Fibroblast of mammary gland (primary cell): Measurements from ENCODE around the gene NR2F6.
"Not testable (repeated sequence)": the region's sequence is repeated elsewhere in the genome, so short reads cannot be mapped to it uniquely, and the experiment has no call there.

ENCODE experiments used
- DNase-seq: peaks from one replicate; pipeline ENCODE4 v3.0.0-alpha.2; 2010; ENCODE audit warnings: low read depth
- H3K4me3 ChIP-seq: 2 replicates; pipeline ENCODE4 v1.5.1; 2011; ENCODE audit warnings: low read depth, mild to moderate bottlenecking, low read length, moderate library complexity; ENCODE audit not compliant: control insufficient read depth
- CTCF ChIP-seq: conservative IDR thresholded peaks from 2 replicates; pipeline ENCODE4 v1.5.1; 2011; ENCODE audit warnings: low read depth, low read length, inconsistent platforms; ENCODE audit not compliant: control insufficient read depth, insufficient read depth

NR2F6 gene

DNA sequence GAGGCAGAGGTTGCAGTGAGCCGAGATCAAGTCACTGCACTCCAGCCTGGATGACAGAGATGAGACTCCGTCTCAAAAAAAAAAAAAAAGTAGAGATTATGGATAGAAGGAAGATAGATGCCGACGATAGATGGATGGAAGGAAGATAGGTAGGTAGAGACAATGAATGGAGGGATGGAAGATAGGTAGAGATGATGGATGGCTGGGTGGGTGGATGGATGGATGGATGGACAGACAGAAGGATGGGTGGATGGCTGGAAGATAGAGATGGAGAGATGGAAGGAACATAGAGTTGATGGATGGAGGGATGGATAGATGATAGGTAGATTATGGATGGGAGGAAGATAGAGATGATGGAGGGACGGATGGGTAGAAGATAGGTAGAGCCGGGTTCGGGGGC, 49.1 kb downstream of the NR2F6 start:
- no peak for TF ChIP-seq CTCF
- H3K4me3 ChIP-seq, result no peak overlapping the region
- DNase-seq, result no peak

DNA sequence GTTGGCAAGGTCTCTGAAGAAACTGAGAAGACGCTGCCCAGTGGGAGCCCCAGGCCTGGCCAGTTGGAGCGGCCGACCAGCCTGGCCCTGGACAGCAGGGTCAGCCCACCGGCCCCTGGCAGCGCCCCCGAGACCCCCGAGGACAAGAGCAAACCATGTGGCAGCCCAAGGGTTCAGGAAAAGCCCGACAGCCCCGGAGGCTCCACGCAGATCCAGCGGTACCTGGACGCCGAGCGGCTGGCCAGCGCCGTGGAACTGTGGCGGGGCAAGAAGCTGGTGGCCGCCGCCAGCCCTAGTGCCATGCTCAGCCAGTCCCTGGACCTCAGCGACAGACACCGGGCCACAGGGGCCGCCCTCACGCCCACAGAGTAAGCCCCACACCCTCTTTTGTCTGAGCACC, 50.6 kb downstream of the NR2F6 start:
- TF ChIP-seq CTCF, result no peak
- no peak overlapping the region for H3K4me3 ChIP-seq
- no peak for DNase-seq

GRCh38 chr19:17194608-17195007, 51.1 kb downstream of the NR2F6 start:
- no peak for DNase-seq
- no peak for TF ChIP-seq CTCF
- H3K4me3 ChIP-seq, result no peak overlapping the region

DNA sequence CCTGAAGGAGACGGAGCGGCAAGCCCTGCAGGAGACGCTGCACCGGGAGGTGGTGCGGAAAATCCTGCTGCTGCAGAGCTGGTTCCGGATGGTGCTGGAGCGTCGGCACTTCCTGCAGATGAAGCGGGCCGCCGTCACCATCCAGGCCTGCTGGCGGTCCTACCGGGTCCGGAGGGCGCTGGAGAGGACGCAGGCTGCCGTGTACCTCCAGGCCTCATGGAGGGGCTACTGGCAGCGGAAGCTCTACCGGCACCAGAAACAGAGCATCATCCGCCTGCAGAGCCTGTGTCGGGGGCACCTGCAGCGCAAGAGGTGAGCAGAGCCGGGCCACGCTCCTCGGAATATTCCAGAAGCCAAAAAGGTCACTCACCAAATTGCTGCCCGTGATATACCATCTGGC, 53.0 kb downstream of the NR2F6 start:
- no peak overlapping the region for H3K4me3 ChIP-seq
- TF ChIP-seq CTCF, result no peak
- no peak for DNase-seq

- H3K4me3 ChIP-seq, DNase-seq: not testable (repeated sequence)
Measured at GRCh38 chr19:17191736-17192135, 54.0 kb downstream of the NR2F6 start.

GRCh38 chr19:17185590-17185989, 60.1 kb downstream of the NR2F6 start:
- H3K4me3 ChIP-seq, result no peak overlapping the region
- no peak for TF ChIP-seq CTCF
- no peak for DNase-seq

DNA sequence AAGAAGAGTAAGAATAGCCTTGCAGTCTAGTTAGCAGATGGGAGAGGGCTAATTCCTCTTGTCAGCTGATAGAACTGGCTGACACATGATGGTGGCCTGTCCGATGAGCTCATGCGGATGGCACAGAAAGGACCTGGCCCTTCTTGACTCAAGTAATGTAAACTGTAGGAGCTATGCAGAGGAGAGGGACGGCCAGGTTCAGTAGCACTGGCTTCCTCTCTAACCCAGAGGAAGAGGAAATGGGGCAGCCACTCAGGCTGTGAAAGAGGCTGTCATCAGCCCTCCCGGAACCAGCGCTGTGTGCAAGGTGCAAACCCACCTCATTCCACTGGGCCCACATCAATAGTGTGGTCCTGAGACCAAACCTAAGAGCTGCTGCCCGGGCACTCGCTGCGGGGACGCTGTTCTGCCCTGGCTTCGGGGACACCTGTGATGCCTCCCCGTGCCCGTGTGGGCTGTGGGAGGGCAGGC, 61.3 kb downstream of the NR2F6 start:
- TF ChIP-seq CTCF, result no peak
- no peak overlapping the region for H3K4me3 ChIP-seq
- no peak for DNase-seq
